ENCODE measurements around the gene DTL.

DNA sequence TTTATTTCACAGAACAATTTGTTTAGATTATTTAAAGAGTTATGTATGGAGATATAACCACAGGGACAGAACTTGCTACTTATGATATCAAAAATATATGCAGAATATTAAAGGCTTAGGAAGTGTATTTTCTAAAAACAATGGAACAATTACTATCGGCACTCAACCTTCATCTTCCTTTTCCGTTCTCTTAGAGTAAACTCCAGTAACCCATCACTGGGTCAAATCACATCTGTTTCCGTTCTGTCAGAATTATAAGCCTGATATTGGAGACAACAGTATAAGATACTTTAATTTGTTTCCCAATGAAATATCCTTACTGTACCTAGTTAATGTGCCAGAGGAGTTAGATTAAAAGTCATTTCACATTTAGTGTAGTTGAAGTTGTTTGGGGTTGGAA is 32.2 kb downstream of the DTL start:
- TF ChIP-seq EZH2 (IDR thresholded peaks at IDR 0.05), result no peak
- TF ChIP-seq, protein P1, sequence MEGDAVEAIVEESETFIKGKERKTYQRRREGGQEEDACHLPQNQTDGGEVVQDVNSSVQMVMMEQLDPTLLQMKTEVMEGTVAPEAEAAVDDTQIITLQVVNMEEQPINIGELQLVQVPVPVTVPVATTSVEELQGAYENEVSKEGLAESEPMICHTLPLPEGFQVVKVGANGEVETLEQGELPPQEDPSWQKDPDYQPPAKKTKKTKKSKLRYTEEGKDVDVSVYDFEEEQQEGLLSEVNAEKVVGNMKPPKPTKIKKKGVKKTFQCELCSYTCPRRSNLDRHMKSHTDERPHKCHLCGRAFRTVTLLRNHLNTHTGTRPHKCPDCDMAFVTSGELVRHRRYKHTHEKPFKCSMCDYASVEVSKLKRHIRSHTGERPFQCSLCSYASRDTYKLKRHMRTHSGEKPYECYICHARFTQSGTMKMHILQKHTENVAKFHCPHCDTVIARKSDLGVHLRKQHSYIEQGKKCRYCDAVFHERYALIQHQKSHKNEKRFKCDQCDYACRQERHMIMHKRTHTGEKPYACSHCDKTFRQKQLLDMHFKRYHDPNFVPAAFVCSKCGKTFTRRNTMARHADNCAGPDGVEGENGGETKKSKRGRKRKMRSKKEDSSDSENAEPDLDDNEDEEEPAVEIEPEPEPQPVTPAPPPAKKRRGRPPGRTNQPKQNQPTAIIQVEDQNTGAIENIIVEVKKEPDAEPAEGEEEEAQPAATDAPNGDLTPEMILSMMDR (IDR thresholded peaks at IDR 0.05), result no peak
- TF ChIP-seq EZH2phosphoT487 (IDR thresholded peaks at IDR 0.05), result no peak
